Activated naive CD4-positive, alpha-beta T cell treated with anti-CD3 and anti-CD28 coated beads for 36 hours (primary cell): ENCODE results near the gene VAC14. TPM values are rescaled to one million over a fixed set of nuclear protein-coding genes. Genes with fewer than 3 reads are reported as not detected.
A peak's percentile ranks its signal among the peaks of the same experiment; 100 is the strongest.

Source experiments
- CTCF ChIA-PET: fragments of 350-600 bp; sonication (Branson Sonifier 250); formaldehyde crosslinking; loops from one replicate; lab custom pipeline; 2021; ENCODE audit warnings: antibody characterized with exemption; lab: Charles Lee
- DNase-seq: peaks from one replicate; pipeline ENCODE4 v3.0.0-alpha.2; 2020
- H3K27ac Mint-ChIP-seq: one replicate; pipeline ENCODE4 v1.8.0; 2021; ENCODE audit warnings: mild to moderate bottlenecking, mixed read lengths
- H3K27me3 Mint-ChIP-seq: one replicate; pipeline ENCODE4 v1.8.0; 2021; ENCODE audit warnings: low read depth, mixed read lengths
- H3K36me3 Mint-ChIP-seq: one replicate; pipeline ENCODE4 v1.8.0; 2021; ENCODE audit warnings: low read depth, mixed read lengths
- H3K4me1 Mint-ChIP-seq: one replicate; pipeline ENCODE4 v1.8.0; 2021; ENCODE audit warnings: low read depth, mixed read lengths
- H3K4me3 Mint-ChIP-seq: one replicate; pipeline ENCODE4 v1.8.0; 2021; ENCODE audit warnings: mild to moderate bottlenecking, moderate library complexity, mixed read lengths
- H3K9me3 Mint-ChIP-seq: one replicate; pipeline ENCODE4 v1.8.0; 2021; ENCODE audit warnings: mixed read lengths
- intact Hi-C: fragments of 100-400 bp; cut with micrococcal nuclease; formaldehyde crosslinking; loops from one replicate; pipeline ENCODE4 v1.15.1; 2023
- total RNA-seq, 2 experiments: library from RNA; stranded (reverse); gene quantifications; one replicate each; pipeline ENCODE4 v1.2.3, GENCODE V29; 2021

VAC14 gene
- total RNA-seq, 2 experiments from 2014 or later: 19.6 to 20.6 TPM

DNA sequence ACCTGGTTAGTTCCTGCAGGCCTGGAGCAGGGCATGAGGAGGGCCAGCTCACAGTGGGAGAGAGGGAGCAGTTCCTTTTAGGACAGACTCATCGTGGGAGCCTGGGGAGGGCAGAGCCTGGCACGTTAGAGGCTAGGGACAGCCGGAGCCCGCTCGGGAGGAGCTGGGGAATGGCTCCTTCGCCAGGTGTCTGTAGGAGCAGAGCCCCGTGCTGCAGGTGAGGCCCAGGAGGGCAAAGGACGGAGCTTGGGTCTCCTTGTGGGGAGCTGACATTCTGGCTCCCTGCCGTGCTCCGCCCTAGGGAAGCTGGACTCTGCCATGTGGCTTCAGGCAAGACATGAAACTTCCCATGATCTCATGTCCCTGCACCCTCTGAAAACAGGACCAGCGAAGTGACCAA is 96.4 kb downstream of the VAC14 start:
- intact Hi-C loops: no loop called here
- H3K36me3 Mint-ChIP-seq: no peaks in the 10 kb centered on the region
- no peak overlapping the region for H3K4me3 Mint-ChIP-seq
- no peaks in the 10 kb centered on the region for H3K9me3 Mint-ChIP-seq
- no peaks in the 10 kb centered on the region for H3K27me3 Mint-ChIP-seq
- no peaks in the 10 kb centered on the region for H3K4me1 Mint-ChIP-seq
- CTCF ChIA-PET: interaction anchor here (0.6 kb wide), 1 partner anchor 28 kb away, joined by 3 read pairs; no protein-coding TSS in a partner anchor
- DNase-seq: no peak
- H3K27ac Mint-ChIP-seq: no peak overlapping the region

DNA sequence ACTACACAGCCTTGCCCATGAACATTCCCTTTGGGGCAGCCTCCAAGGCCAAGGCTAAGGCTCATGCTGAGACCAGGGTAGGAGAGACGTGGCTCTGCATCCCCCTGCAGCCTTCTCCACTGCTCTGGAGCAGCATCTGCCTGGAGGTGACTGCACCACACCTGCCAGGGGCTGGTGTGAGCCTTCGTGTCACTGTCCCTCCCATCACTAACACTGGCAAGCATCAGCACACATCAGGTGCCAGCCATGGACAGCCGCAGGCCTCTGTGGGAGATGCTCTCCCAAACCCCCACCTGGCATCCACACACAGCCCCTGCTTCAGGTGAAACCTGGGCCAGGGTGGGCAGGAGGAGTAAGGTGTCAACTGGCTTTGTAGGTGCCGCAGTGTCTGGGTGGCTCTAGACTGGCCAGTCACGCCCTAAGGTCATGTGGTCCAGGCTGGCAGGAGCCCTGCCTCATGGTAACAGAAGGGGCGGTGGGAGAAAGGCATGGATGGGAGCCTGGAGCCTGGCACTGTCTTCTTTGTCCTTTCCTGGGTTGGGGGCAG is 97.0 kb downstream of the VAC14 start:
- CTCF ChIA-PET: interaction anchor here (0.6 kb wide), 1 partner anchor 28 kb away, joined by 3 read pairs; no protein-coding TSS in a partner anchor
- no peaks in the 10 kb centered on the region for H3K27me3 Mint-ChIP-seq

DNA sequence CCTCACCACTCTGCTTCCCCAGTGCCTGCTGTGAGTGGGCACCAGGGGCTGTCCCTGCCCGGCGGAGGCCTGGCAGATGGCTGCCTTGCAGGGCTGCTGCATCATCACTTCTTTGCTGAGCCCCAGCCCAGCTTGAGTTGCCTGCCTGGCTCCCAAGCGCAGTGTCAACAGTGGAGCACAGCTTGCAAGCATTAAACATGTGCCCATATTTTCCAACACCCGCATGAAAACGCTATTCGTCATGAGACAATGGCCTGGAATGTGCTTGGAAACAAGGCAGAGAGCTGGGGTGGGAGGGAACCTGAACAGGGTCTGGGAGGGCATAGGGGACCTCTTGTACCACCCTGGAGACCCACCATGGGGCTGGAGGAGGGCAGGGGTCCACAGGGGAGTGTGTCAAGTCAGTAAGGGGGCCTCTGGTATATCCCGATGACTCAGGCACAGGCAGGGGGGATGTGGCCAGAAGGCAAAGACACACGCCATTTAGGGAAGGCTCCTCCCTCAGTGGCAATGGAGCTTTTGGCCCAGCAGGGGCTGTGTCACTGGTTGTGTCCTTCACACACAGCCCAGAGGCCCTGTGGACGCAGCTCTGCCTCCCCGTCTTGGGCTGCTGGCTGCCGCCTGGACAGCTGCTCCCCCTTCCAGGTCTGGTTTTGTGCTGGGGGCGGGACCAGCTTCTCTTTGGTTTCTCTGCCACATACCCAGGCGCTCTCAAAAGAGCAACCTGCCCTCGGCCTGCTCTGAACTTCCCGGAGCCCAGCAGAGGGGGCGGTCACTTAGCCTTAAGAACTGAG is 97.7 kb downstream of the VAC14 start:
- Mint-ChIP-seq H3K27ac (no peak overlapping the region), H3K9me3 (no peaks in the 10 kb centered on the region), H3K27me3 (no peaks in the 10 kb centered on the region), H3K4me3 (no peak overlapping the region), H3K36me3 (peaks cover 3% of the 10 kb centered on the region), H3K4me1 (peaks cover 3% of the 10 kb centered on the region)
- no peak for DNase-seq
- CTCF ChIA-PET: no interaction called here
- intact Hi-C loops: no loop called here

More for the DNA sequence above, 97.0 kb downstream of the VAC14 start:
- Mint-ChIP-seq H3K4me3 (no peak overlapping the region), H3K4me1 (peaks cover 3% of the 10 kb centered on the region), H3K36me3 (peaks cover 3% of the 10 kb centered on the region), H3K27ac (no peak overlapping the region), H3K9me3 (no peaks in the 10 kb centered on the region)
- intact Hi-C loops: no loop called here
- no peak for DNase-seq

DNA sequence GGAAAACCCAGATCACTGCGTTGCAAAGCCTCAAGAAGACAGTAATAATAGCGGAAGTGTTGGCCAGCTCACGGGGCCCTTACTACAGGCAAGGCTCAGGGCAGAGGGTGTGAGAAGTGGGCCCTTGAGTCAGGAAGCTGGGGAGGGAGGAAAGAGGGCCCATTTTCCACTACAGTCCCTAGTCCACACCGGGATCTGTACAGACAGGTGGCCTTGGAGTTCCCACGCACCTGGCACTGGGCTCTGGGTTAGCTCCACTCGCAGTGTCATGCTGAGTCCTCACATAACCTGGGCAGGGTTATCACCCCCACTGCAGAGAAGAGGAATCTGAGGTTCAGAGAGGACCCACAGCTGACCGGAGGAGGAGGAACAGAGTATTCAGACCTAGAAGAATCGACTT is 98.3 kb downstream of the VAC14 start:
- CTCF ChIA-PET: no interaction called here
- H3K9me3 Mint-ChIP-seq: no peaks in the 10 kb centered on the region
- intact Hi-C loops: no loop called here
- H3K36me3 Mint-ChIP-seq: peaks cover 3% of the 10 kb centered on the region
- no peak for DNase-seq
- H3K4me1 Mint-ChIP-seq: peaks cover 8% of the 10 kb centered on the region
- no peak overlapping the region for H3K27ac Mint-ChIP-seq
- H3K4me3 Mint-ChIP-seq: no peak overlapping the region
- H3K27me3 Mint-ChIP-seq: no peaks in the 10 kb centered on the region

DNA sequence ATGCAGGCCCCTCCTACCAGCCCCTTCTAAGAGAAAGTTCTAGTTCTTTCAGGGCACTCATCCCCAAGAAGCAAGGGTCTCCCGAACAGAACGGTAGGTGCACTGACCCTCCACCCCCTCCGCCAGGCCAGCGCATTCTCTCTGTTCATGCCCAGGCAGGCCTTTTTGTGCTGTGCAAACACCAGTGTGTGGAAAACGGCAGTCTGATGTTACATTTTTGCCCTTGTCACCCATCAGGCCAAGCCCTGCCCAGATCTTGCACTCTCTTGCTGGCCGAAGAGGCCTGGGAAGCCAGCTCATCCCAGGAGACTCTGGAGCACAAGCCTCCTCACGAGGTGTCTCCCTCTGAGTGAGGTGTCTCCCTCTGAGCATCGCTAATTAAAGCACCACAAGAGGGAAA is 99.0 kb downstream of the VAC14 start:
- CTCF ChIA-PET: no interaction called here
- Mint-ChIP-seq H3K27ac (no peak overlapping the region), H3K9me3 (no peaks in the 10 kb centered on the region)

DNA sequence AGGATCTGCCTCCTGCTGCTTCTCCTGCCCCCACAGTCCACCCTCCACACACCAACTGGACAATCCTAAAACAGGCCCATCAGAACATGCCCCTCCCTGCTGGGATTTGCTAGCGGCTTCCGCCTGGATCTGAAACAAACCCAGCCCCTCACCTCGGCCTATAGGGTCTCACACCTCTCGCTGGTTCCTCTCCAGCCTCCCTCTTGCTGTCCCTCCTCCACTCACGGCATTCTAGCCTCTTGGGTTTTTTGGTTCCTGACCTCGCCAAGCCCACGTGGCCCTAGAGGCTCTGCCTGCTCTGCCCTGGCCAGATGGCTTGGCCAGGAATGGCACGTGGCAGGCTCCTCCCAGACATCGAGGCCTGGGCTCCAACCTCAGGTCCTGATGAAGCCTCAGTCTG is 99.4 kb downstream of the VAC14 start:
- peaks cover 3% of the 10 kb centered on the region for H3K36me3 Mint-ChIP-seq
- no peak for DNase-seq
- no peaks in the 10 kb centered on the region for H3K27me3 Mint-ChIP-seq
- no peaks in the 10 kb centered on the region for H3K9me3 Mint-ChIP-seq
- no peak overlapping the region for H3K4me3 Mint-ChIP-seq
- no peak overlapping the region for H3K27ac Mint-ChIP-seq
- CTCF ChIA-PET: no interaction called here
- H3K4me1 Mint-ChIP-seq: peaks cover 18% of the 10 kb centered on the region
- intact Hi-C loops: no loop called here

More for the DNA sequence above, 99.0 kb downstream of the VAC14 start:
- H3K36me3 Mint-ChIP-seq: peaks cover 3% of the 10 kb centered on the region
- peaks cover 14% of the 10 kb centered on the region for H3K4me1 Mint-ChIP-seq
- intact Hi-C loops: no loop called here
- no peaks in the 10 kb centered on the region for H3K27me3 Mint-ChIP-seq
- DNase-seq: no peak
- no peak overlapping the region for H3K4me3 Mint-ChIP-seq

DNA sequence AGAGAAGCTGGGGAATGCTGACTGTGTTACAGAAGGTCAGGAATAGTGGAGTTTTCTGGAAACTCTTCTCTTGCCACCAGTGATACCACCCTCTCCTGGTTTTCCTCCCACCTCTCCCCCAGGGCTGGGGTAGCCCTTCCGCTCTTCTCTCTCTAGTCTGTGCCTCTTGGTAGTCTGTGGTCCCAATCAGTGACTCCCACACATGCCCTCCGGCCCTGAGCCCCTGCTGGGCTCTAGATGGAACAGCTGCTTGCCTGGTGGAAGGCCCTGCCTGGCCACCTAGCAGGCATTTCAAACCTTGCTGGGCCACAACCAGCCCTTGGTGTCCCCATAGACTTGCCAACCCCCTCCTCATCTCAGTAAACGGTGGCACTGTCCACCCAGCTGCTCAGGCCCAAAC is 99.9 kb downstream of the VAC14 start:
- H3K9me3 Mint-ChIP-seq: no peaks in the 10 kb centered on the region
- peaks cover 23% of the 10 kb centered on the region for H3K4me1 Mint-ChIP-seq
- H3K27ac Mint-ChIP-seq: no peak overlapping the region
- intact Hi-C loops: no loop called here
- H3K36me3 Mint-ChIP-seq: peaks cover 3% of the 10 kb centered on the region
- H3K27me3 Mint-ChIP-seq: no peaks in the 10 kb centered on the region
- CTCF ChIA-PET: no interaction called here
- no peak for DNase-seq
- no peak overlapping the region for H3K4me3 Mint-ChIP-seq

DNA sequence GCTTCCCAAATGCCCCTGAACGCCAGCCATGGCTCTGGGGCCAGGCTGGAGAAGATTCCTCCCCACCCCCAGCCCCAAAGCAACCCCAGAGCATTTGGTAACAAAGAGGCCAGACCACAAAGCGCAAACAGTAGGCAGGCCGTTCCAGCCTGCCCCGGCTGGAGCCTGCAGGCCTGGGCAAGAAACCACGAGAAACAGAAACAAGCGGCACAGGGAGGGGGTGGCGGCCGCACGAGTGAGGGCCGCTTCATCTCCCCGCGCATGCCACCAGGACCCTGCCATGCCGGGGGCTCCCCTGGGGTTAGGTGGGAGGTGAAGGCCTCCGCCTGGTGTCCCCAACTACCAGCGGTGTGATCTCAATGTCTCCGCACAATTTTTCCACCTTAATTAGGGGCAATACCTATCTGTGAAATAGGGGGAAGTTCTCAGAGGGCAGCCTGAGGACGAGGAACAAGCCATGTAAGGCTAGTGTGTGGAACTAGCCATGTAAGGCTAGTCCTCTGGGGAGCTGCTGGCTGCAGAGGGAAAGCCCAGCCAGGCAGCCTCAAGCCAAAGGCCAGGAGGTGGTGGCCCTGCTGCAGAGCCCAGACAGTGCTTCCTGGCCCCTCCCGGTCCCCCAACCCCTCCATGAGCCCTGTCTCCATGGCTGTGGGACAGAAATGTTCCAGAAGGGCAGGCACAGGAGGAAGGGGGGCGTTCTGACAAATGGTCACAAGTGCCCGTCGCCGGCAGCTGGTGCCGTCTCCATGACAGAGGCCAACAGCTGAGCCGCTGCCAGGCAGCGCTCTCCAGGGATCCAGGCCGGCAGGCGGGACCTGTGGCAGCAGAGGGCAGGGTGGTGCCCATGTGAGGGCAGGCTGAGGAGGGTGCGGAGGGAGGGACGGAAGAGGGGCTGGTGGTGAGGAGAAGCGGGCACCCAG is 100.6 kb downstream of the VAC14 start:
- DNase-seq: no peak
- Mint-ChIP-seq H3K27ac (no peak overlapping the region), H3K27me3 (no peaks in the 10 kb centered on the region), H3K36me3 (peaks cover 3% of the 10 kb centered on the region), H3K9me3 (no peaks in the 10 kb centered on the region), H3K4me1 (peaks cover 30% of the 10 kb centered on the region), H3K4me3 (no peak overlapping the region)
- CTCF ChIA-PET: no interaction called here
- intact Hi-C loops: no loop called here

DNA sequence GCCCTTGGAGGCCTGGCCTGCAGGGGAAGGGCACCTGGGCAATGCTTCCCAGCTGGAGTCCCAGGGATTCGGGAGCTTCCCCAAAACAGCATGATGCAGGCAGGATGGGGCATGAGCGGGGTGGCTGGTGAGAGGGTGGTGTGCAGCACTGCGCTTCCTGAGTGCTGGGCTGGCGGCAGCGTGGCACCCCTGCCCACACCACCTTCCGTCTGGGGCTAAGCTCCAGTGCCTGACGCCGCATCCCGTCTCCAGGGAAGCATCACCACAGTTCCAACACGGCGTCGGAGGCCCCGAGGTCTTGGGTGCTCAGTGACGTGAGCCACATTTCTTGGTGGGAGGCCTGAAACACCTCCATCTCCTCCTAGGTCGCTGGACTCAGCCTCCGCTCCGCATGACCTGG is 101.3 kb downstream of the VAC14 start:
- DNase-seq: no peak
- intact Hi-C loops: no loop called here
- no peaks in the 10 kb centered on the region for H3K9me3 Mint-ChIP-seq
- no peak overlapping the region for H3K4me3 Mint-ChIP-seq
- CTCF ChIA-PET: no interaction called here
- H3K27me3 Mint-ChIP-seq: no peaks in the 10 kb centered on the region
- H3K36me3 Mint-ChIP-seq: peaks cover 3% of the 10 kb centered on the region
- H3K4me1 Mint-ChIP-seq: peaks cover 32% of the 10 kb centered on the region
- H3K27ac Mint-ChIP-seq: no peak overlapping the region

DNA sequence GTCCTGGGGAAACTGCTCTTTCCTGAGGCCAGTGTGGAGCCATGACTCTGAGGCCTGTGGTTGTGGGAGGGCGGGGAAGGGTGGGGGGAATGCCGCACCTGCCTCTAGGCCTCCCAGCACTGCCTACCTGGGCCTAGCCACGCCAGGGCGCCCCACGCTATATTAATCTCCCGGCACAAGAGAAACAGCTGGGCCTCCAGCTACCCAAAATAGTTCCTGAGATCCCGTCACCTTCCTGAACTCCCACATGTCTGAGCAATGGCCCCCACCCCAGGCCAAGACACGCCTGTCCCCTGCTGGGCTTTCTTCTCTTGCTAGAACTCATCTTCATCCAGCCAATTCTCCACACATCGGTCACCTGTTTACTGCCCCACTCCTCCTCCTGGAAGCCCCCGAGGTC is 102.1 kb downstream of the VAC14 start:
- Mint-ChIP-seq H3K27ac (no peak overlapping the region), H3K4me3 (no peak overlapping the region), H3K4me1 (peaks cover 32% of the 10 kb centered on the region), H3K36me3 (peaks cover 3% of the 10 kb centered on the region), H3K27me3 (no peaks in the 10 kb centered on the region), H3K9me3 (no peaks in the 10 kb centered on the region)
- CTCF ChIA-PET: no interaction called here
- intact Hi-C loops: no loop called here
- no peak for DNase-seq

DNA sequence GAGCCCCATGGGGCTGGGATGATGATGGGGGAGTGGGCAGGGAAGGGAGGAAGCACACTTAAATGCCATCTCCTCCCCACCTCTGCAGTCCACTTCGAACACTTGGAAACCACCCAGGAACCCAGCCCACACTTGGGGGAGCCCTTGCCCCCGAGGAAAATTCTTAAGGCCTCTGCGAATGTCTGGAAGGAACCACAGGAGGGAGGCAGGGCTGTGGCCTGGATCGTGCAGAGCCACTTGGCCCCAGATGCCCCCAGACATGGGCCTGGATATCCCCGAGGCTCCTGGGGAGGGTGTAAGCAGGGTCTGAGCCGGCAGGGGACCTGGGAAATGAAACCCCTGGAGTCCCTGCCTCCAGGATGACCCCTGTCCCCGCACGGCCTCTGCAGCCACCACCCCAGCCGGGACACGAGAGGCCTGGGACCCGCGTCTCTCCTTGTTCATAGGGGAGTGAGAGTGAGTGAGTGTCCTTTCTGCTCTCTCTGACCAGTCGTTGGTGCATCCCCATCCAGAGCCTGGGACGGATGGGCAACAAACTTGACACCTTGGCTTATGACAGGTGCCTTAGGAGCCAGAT is 103.3 kb downstream of the VAC14 start:
- Mint-ChIP-seq H3K4me1 (peaks cover 32% of the 10 kb centered on the region), H3K36me3 (peaks cover 3% of the 10 kb centered on the region), H3K4me3 (no peak overlapping the region), H3K27ac (peak overlapping the region; percentile 8), H3K9me3 (no peaks in the 10 kb centered on the region), H3K27me3 (no peaks in the 10 kb centered on the region)
- DNase-seq: no peak
- intact Hi-C loops: loop anchor here (1.0 kb wide), 1 partner anchor 40 kb away; no protein-coding TSS in a partner anchor
- CTCF ChIA-PET: no interaction called here
